Keratinocyte (primary cell): ENCODE measurements around the gene ITPR1. TPM values are rescaled to one million over a fixed set of nuclear protein-coding genes. Genes with fewer than 3 reads are reported as not detected.

Experiments
- DNase-seq: peaks from one replicate; pipeline ENCODE4 v3.0.0-alpha.2; 2011; ENCODE audit warnings: low read depth, missing footprints, low spot score
- FAIRE-seq: peaks from 2 replicates; lab custom pipeline; 2011; peaks lifted over from hg19 to GRCh38; lab: Jason Lieb, UNC
- H2AFZ ChIP-seq: 2 replicates; pipeline ENCODE4 v1.6.0; 2012; ENCODE audit warnings: low read length, control low read depth, inconsistent platforms; ENCODE audit not compliant: control insufficient read depth
- H3K27ac ChIP-seq: 2 replicates; pipeline ENCODE4 v1.5.1; 2011; ENCODE audit warnings: low read length; ENCODE audit not compliant: control insufficient read depth, insufficient read depth
- H3K27me3 ChIP-seq: 3 replicates; pipeline ENCODE4 v1.6.0; 2011; ENCODE audit warnings: low read length; ENCODE audit not compliant: control insufficient read depth, insufficient read depth; ENCODE audit errors: extremely low read depth
- H3K36me3 ChIP-seq, 2 experiments: 2 replicates in 1 of 2; 3 replicates in 1 of 2; pipeline ENCODE4 v1.5.1; 2011; ENCODE audit warnings: low read length in 2 of 2, mild to moderate bottlenecking in 1 of 2; ENCODE audit not compliant: control insufficient read depth in 2 of 2, insufficient read depth in 2 of 2; ENCODE audit errors: extremely low read depth in 1 of 2
- H3K4me1 ChIP-seq: 3 replicates; pipeline ENCODE4 v1.5.1; 2011; ENCODE audit warnings: low read length; ENCODE audit not compliant: control insufficient read depth, insufficient read depth; ENCODE audit errors: extremely low read depth
- H3K4me2 ChIP-seq: 3 replicates; pipeline ENCODE4 v1.6.0; 2011; ENCODE audit warnings: low read depth, low read length; ENCODE audit not compliant: control insufficient read depth, insufficient read depth; ENCODE audit errors: extremely low read depth
- H3K4me3 ChIP-seq, 3 experiments: fragments of 200-600 bp in 1 of 3; sonication (generic) in 1 of 3; 2 replicates in 2 of 3; 3 replicates in 1 of 3; pipeline ENCODE4 v1.5.1; 2011 to 2016; ENCODE audit warnings: low read length in 3 of 3, mild to moderate bottlenecking in 3 of 3, control low read depth in 2 of 3, inconsistent platforms in 1 of 3, low read depth in 1 of 3, mixed read lengths in 1 of 3, mixed run types in 1 of 3, moderate library complexity in 1 of 3; ENCODE audit not compliant: control insufficient read depth in 2 of 3, insufficient read depth in 2 of 3; ENCODE audit errors: extremely low read depth in 1 of 3
- H3K79me2 ChIP-seq: 2 replicates; pipeline ENCODE4 v1.6.0; 2012; ENCODE audit warnings: low read length; ENCODE audit not compliant: control insufficient read depth, insufficient read depth
- H3K9ac ChIP-seq: 3 replicates; pipeline ENCODE4 v1.6.0; 2011; ENCODE audit warnings: low read length; ENCODE audit not compliant: control insufficient read depth, insufficient read depth; ENCODE audit errors: extremely low read depth
- H3K9me1 ChIP-seq: 3 replicates; pipeline ENCODE4 v1.6.0; 2011; ENCODE audit warnings: low read length; ENCODE audit not compliant: control insufficient read depth, insufficient read depth; ENCODE audit errors: extremely low read depth
- H3K9me3 ChIP-seq: 2 replicates; pipeline ENCODE4 v1.5.1; 2012; ENCODE audit warnings: low read depth, low read length; ENCODE audit not compliant: control insufficient read depth
- H4K20me1 ChIP-seq: 3 replicates; pipeline ENCODE4 v1.6.0; 2011; ENCODE audit warnings: low read length; ENCODE audit not compliant: control insufficient read depth, insufficient read depth; ENCODE audit errors: extremely low read depth
- EZH2 ChIP-seq: IDR thresholded peaks from one replicate; pipeline ENCODE4 v1.6.1; 2012; ENCODE audit warnings: inconsistent platforms, mild to moderate bottlenecking, low read length, moderate library complexity
- dilution Hi-C: fragments of 300-500 bp; cut with MboI; formaldehyde crosslinking; loops from one replicate; pipeline ENCODE4 v1.7.0; 2020; ENCODE audit warnings: low sequenced_read_pairs; ENCODE audit not compliant: extremely low pct_ligation_motif_present
- polyA plus RNA-seq, 5 experiments: library from polyadenylated mRNA; depleted of rRNA in 3 of 5; stranded (reverse) in 3 of 5; stranded (forward) in 1 of 5; unstranded in 1 of 5; fragments of >200 nt; gene quantifications; 1 replicate in 1 of 5; 2 replicates in 3 of 5; 3 replicates in 1 of 5; pipeline versions ENCODE4 v1.2.1 to v1.2.3, GENCODE V29; 2011 to 2012; ENCODE audit warnings: missing spikeins in 2 of 5, low read depth in 1 of 5, low replicate concordance in 1 of 5
- TF ChIP-seq, protein P1 (sequence below), 3 experiments: IDR thresholded peaks in 1 of 3; conservative IDR thresholded peaks in 1 of 3; optimal IDR thresholded peaks in 1 of 3; 2 replicates in 2 of 3; 3 replicates in 1 of 3; pipeline versions ENCODE3 to v1.5.1; 2011; ENCODE audit warnings: low read length in 3 of 3, mild to moderate bottlenecking in 3 of 3, moderate library complexity in 2 of 3, control low read depth in 1 of 3, inconsistent platforms in 1 of 3; ENCODE audit not compliant: insufficient read depth in 2 of 3; ENCODE audit errors: extremely low read depth in 1 of 3

Gene ITPR1
- polyA plus RNA-seq, 1 donor (not counting 4 experiments of a cell fraction or from before 2014, with no cell fraction given) = 3.5 TPM

DNA sequence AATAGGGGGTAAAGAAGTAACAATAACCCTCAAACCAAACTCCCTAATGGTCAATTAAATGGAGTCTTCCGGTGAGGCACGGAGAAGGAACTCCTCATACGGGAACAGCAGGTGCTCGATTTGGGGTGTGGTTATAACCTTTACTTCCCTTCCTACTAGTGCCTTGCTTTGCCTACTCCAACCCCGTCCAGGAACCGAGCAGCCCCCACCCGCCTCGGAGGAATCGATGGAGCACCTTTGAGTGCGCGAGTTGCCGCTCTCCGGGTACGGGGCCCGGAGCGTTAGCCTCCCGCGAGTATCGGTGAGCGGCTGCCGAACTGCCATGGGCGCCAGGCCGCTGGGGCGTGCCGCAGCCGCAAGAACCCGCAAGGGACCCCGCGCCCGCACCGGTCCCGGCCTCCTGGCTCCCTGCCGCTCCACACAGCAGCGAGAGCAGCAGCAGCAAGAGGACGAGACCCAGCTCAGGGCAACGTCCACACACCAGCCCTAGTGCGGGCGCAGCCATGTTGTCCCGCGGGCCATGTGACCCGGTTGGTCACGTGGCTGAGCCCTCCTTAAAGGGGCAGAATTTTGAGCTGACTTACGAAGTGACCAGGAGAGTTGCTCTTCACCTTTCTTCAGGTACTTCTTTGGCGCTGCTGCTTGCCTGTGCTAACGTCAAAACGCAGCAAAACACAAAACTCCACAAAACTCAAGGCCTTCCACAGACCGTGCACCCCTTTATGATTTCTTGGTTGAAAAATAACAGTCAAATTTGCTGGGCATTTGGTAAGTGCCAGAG, 26.2 kb upstream of the ITPR1 start, which contains the start of gene SUMF1:
Gene SUMF1 (minus strand): TSS at position 529 of the 781 bp plus-strand sequence. CDS start 24 bp downstream, at position 505.
- Histone ChIP-seq H3K9ac (peak within 1 kb of the TSS; percentile 88), H4K20me1 (no peaks in the 10 kb centered on the region), H3K4me1 (no peaks in the 10 kb centered on the region), H3K4me2 (peak within 1 kb of the TSS; percentile 84), H3K27me3 (no peaks in the 10 kb centered on the region), H3K4me3 (peak within 1 kb of the TSS; percentile 82 to 83 (median 83)), H3K36me3 (no peaks in the 10 kb centered on the region), H2AFZ (peak within 1 kb of the TSS; percentile 88), H3K9me3 (no peaks in the 10 kb centered on the region), H3K79me2 (no peaks in the 10 kb centered on the region), H3K27ac (peak within 1 kb of the TSS; percentile 84), H3K9me1 (no peaks in the 10 kb centered on the region)
- peak; percentile 9 for DNase-seq
- dilution Hi-C loops = no loop called here
- peak; percentile 86 for FAIRE-seq
- TF ChIP-seq EZH2 = no peak
- TF ChIP-seq, protein P1, sequence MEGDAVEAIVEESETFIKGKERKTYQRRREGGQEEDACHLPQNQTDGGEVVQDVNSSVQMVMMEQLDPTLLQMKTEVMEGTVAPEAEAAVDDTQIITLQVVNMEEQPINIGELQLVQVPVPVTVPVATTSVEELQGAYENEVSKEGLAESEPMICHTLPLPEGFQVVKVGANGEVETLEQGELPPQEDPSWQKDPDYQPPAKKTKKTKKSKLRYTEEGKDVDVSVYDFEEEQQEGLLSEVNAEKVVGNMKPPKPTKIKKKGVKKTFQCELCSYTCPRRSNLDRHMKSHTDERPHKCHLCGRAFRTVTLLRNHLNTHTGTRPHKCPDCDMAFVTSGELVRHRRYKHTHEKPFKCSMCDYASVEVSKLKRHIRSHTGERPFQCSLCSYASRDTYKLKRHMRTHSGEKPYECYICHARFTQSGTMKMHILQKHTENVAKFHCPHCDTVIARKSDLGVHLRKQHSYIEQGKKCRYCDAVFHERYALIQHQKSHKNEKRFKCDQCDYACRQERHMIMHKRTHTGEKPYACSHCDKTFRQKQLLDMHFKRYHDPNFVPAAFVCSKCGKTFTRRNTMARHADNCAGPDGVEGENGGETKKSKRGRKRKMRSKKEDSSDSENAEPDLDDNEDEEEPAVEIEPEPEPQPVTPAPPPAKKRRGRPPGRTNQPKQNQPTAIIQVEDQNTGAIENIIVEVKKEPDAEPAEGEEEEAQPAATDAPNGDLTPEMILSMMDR (optimal IDR thresholded peaks at IDR 0.05 in 1 of 3, IDR thresholded peaks at IDR 0.05 in 1 of 3, conservative IDR thresholded peaks at IDR 0.05 in 1 of 3; ENCODE audit: extremely low read depth in 1 of 3, insufficient read depth in 2 of 3, low read length in 3 of 3) = no peak

DNA sequence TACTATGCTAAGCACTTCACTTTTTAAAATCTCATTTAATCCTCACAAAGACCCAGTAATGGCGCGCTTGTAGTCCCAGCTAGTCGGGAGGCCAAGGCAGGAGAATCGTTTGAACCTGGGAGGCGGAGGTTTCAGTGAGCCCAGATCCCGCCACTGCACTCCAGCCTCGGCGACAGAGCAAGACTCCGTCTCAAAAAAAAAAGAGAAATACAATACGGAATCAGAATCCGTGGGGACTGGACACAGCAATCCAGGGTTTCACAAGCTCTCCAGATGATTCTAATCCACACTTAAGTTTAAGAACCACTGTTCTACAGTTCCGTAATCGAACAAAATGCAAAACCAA, 25.7 kb upstream of the ITPR1 start:
- peak overlapping the region; percentile 88 for H2AFZ ChIP-seq
- peak overlapping the region; percentile 84 for H3K4me2 ChIP-seq
- H3K9ac ChIP-seq = peak overlapping the region; percentile 88
- H3K4me3 ChIP-seq = peak overlapping the region; percentile 82 to 83 (median 83)
- no peaks in the 10 kb centered on the region for H3K27me3 ChIP-seq
- no peaks in the 10 kb centered on the region for H4K20me1 ChIP-seq
- H3K4me1 ChIP-seq = no peaks in the 10 kb centered on the region
- peak overlapping the region; percentile 84 for H3K27ac ChIP-seq
- dilution Hi-C loops = no loop called here
- FAIRE-seq (no peak), DNase-seq (no peak)
- no peaks in the 10 kb centered on the region for H3K9me1 ChIP-seq
- no peaks in the 10 kb centered on the region for H3K79me2 ChIP-seq
- TF ChIP-seq EZH2 = no peak
- TF ChIP-seq, protein P1 (optimal IDR thresholded peaks at IDR 0.05 in 1 of 3, IDR thresholded peaks at IDR 0.05 in 1 of 3, conservative IDR thresholded peaks at IDR 0.05 in 1 of 3; ENCODE audit: extremely low read depth in 1 of 3, insufficient read depth in 2 of 3, low read length in 3 of 3) = no peak
- no peaks in the 10 kb centered on the region for H3K9me3 ChIP-seq
- H3K36me3 ChIP-seq = no peaks in the 10 kb centered on the region
